Neutrophil (primary cell): ENCODE results near the gene GXYLT2.

ENCODE experiments used
- H3K27ac ChIP-seq: fragments of 200-600 bp; sonication (generic); 2 replicates; pipeline ENCODE4 v1.5.1; 2016; ENCODE audit warnings: mild to moderate bottlenecking, moderate library complexity
- H3K27me3 ChIP-seq: fragments of 200-600 bp; sonication (generic); 2 replicates; pipeline ENCODE4 v1.6.0; 2016; ENCODE audit warnings: mild to moderate bottlenecking
- H3K36me3 ChIP-seq: fragments of 200-600 bp; sonication (generic); 2 replicates; pipeline ENCODE4 v1.5.1; 2017
- H3K4me1 ChIP-seq, 2 experiments: fragments of 200-600 bp in 1 of 2; sonication (generic) in 1 of 2; 1 replicate in 1 of 2; 2 replicates in 1 of 2; pipeline versions ENCODE4 v1.5.1 to v1.6.1; 2013 to 2016; ENCODE audit warnings: low read depth in 1 of 2, low read length in 1 of 2, mild to moderate bottlenecking in 1 of 2, moderate library complexity in 1 of 2; ENCODE audit not compliant: control insufficient read depth in 1 of 2, insufficient read depth in 1 of 2
- H3K4me3 ChIP-seq, 2 experiments: fragments of 200-600 bp in 1 of 2; sonication (generic) in 1 of 2; 1 replicate in 1 of 2; 2 replicates in 1 of 2; pipeline ENCODE4 v1.5.1; 2013 to 2016; ENCODE audit warnings: low read depth in 1 of 2, low read length in 1 of 2, mild to moderate bottlenecking in 1 of 2, moderate library complexity in 1 of 2
- H3K9me3 ChIP-seq: fragments of 200-600 bp; sonication (generic); 2 replicates; pipeline ENCODE4 v1.5.1; 2016
- TF ChIP-seq, protein P1 (sequence below): fragments of 200-600 bp; sonication (generic); IDR thresholded peaks from 2 replicates; pipeline ENCODE4 v1.5.1; 2016; ENCODE audit warnings: antibody characterized with exemption

GXYLT2 gene

DNA sequence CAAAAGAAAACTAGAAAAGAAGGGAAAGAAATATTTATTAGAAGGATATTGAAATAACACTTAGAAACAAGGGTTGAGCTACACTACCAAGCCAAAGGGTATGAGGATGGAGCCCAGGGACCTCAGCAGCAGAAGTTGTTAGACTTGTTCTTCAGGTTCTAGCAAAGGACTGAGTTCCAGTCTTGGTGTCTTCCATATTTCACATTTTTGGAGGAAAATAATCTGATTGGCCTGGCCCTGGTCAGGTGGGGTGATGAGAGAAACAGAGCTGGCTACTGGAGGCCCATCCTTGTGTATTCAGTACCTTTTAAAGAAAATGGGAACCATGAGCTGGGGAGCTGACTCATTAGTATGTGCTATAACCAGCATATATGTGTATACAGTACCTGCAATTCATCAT lies 137.0 kb downstream of the GXYLT2 start:
- Histone ChIP-seq H3K27ac (peak overlapping the region; percentile 14), H3K27me3 (no peaks in the 10 kb centered on the region), H3K36me3 (peaks cover 8% of the 10 kb centered on the region), H3K4me3 (no peak overlapping the region), H3K9me3 (no peaks in the 10 kb centered on the region), H3K4me1 (peaks cover 10% of the 10 kb centered on the region in 2 experiments)
- TF ChIP-seq, protein P1, sequence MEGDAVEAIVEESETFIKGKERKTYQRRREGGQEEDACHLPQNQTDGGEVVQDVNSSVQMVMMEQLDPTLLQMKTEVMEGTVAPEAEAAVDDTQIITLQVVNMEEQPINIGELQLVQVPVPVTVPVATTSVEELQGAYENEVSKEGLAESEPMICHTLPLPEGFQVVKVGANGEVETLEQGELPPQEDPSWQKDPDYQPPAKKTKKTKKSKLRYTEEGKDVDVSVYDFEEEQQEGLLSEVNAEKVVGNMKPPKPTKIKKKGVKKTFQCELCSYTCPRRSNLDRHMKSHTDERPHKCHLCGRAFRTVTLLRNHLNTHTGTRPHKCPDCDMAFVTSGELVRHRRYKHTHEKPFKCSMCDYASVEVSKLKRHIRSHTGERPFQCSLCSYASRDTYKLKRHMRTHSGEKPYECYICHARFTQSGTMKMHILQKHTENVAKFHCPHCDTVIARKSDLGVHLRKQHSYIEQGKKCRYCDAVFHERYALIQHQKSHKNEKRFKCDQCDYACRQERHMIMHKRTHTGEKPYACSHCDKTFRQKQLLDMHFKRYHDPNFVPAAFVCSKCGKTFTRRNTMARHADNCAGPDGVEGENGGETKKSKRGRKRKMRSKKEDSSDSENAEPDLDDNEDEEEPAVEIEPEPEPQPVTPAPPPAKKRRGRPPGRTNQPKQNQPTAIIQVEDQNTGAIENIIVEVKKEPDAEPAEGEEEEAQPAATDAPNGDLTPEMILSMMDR: no peak

DNA sequence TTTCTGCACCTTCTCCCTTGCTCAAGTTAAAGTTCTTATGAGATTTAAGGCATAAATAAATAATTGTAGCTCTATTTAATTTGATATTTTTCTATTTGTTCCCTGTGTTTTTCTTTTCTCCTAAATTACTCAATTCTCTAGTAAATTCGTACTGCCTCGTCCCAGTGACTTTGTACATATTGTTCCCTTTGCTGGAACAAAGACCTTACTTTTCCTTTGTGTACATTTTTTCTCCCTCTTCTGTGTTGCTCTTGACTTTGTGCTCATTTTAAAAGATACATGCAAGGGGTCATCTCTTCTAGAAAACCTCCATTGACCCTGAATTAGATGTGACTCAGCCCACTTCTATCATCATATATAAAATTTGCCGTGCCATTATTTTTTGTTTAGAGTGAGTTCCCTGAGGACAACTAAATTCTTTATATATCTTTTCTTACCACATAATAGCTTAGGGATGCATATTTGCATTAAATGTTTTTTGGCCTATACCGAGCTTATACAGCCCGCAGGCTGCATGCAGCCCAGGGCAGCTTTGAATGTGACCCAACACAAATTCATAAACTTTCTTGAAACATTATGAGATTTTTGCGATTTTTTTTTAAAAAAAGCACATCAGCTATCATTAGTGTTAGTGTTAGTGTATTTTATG lies 138.4 kb downstream of the GXYLT2 start:
- Histone ChIP-seq H3K4me1 (peaks cover 10% of the 10 kb centered on the region in 2 experiments), H3K27ac (no peak overlapping the region), H3K9me3 (no peaks in the 10 kb centered on the region), H3K27me3 (no peaks in the 10 kb centered on the region), H3K4me3 (no peak overlapping the region), H3K36me3 (peaks cover 8% of the 10 kb centered on the region)
- TF ChIP-seq, protein P1: no peak
